ENCODE results near the gene TERT. TPM values are rescaled to one million over a fixed set of nuclear protein-coding genes. Genes with fewer than 3 reads are reported as not detected.

TERT gene
- total RNA-seq, 2 donors from 2014 or later, result 3.6 TPM; not detected in 1

GRCh38 chr5:1219098-1219767 lies 75.6 kb downstream of the TERT start:
- 65% methylated on average over 30 of the region's 38 CpGs for WGBS
- intact Hi-C loops (cut with DNase I), result no loop called here
- no peak for TF ChIP-seq CTCF (IDR thresholded peaks at IDR 0.05)
- no peak for TF ChIP-seq POLR2AphosphoS5 (IDR thresholded peaks at IDR 0.05)
- TF ChIP-seq POLR2A (IDR thresholded peaks at IDR 0.05), result no peak
- Histone ChIP-seq H3K27me3 (replicated peaks; ENCODE audit: insufficient read depth) (no peaks in the 10 kb centered on the region), H3K9me3 (no peaks in the 10 kb centered on the region), H3K36me3 (no peaks in the 10 kb centered on the region), H3K27ac (no peak overlapping the region), H3K4me3 (no peak overlapping the region), H3K4me1 (replicated peaks) (no peaks in the 10 kb centered on the region)
- DNase-seq (ENCODE audit: low spot score), result no peak

GRCh38 chr5:1218351-1219080 lies 76.4 kb downstream of the TERT start:
- Histone ChIP-seq H3K4me1 (replicated peaks) (no peaks in the 10 kb centered on the region), H3K27ac (no peak overlapping the region), H3K27me3 (replicated peaks; ENCODE audit: insufficient read depth) (no peaks in the 10 kb centered on the region), H3K9me3 (no peaks in the 10 kb centered on the region), H3K36me3 (no peaks in the 10 kb centered on the region), H3K4me3 (no peak overlapping the region)
- intact Hi-C loops (cut with DNase I), result no loop called here
- no peak for DNase-seq (ENCODE audit: low spot score)
- TF ChIP-seq POLR2A (IDR thresholded peaks at IDR 0.05) (no peak), POLR2AphosphoS5 (IDR thresholded peaks at IDR 0.05) (no peak), CTCF (IDR thresholded peaks at IDR 0.05) (no peak)
- 86% methylated on average over 34 of the region's 38 CpGs for WGBS

- intact Hi-C loops (cut with DNase I), result no loop called here
- H3K36me3 ChIP-seq, result no peaks in the 10 kb centered on the region
- H3K9me3 ChIP-seq, result no peaks in the 10 kb centered on the region
- H3K4me1 ChIP-seq (replicated peaks), result no peaks in the 10 kb centered on the region
- no peak overlapping the region for H3K27ac ChIP-seq
- TF ChIP-seq CTCF (IDR thresholded peaks at IDR 0.05), result no peak
- no peak for TF ChIP-seq POLR2AphosphoS5 (IDR thresholded peaks at IDR 0.05)
- TF ChIP-seq POLR2A (IDR thresholded peaks at IDR 0.05), result no peak
- no peaks in the 10 kb centered on the region for H3K27me3 ChIP-seq (replicated peaks; ENCODE audit: insufficient read depth)
- DNase-seq (ENCODE audit: low spot score), result no peak
- WGBS, result 39% methylated on average over 24 of the region's 24 CpGs
- H3K4me3 ChIP-seq, result no peak overlapping the region
Measured at GRCh38 chr5:1217596-1218206, 77.2 kb downstream of the TERT start.

- WGBS, result 71% methylated on average over 13 of the region's 18 CpGs
- DNase-seq (ENCODE audit: low spot score), result no peak
- H3K27ac ChIP-seq, result no peak overlapping the region
- H3K9me3 ChIP-seq, result no peaks in the 10 kb centered on the region
- intact Hi-C loops (cut with DNase I), result no loop called here
- H3K4me3 ChIP-seq, result no peak overlapping the region
- no peaks in the 10 kb centered on the region for H3K36me3 ChIP-seq
- TF ChIP-seq CTCF (IDR thresholded peaks at IDR 0.05) (no peak), POLR2A (IDR thresholded peaks at IDR 0.05) (no peak), POLR2AphosphoS5 (IDR thresholded peaks at IDR 0.05) (no peak)
- H3K27me3 ChIP-seq (replicated peaks; ENCODE audit: insufficient read depth), result no peaks in the 10 kb centered on the region
- H3K4me1 ChIP-seq (replicated peaks), result no peaks in the 10 kb centered on the region
Measured at GRCh38 chr5:1216918-1217295, 78.0 kb downstream of the TERT start.

Data from prostate gland (tissue), 2 donors.